Umbilical cord (tissue), 2 donors: ENCODE measurements around the gene VSIR. TPM values are rescaled to one million over a fixed set of nuclear protein-coding genes. Genes with fewer than 3 reads are reported as not detected.
A peak's percentile ranks its signal among the peaks of the same experiment; 100 is the strongest.

Experiments
- DNase-seq: peaks from one replicate; pipeline ENCODE4 v3.0.0-alpha.2; 2015; ENCODE audit warnings: low spot score
- total RNA-seq: library from RNA; depleted of rRNA; stranded (reverse); fragments of >200 nt; gene quantifications from one replicate; pipeline ENCODE4 v1.2.3, GENCODE V29; 2014; ENCODE audit warnings: low replicate concordance; ENCODE audit not compliant: insufficient read depth

The VSIR gene
- total RNA-seq, 1 donor from 2014 or later, result 19.0 TPM

DNA sequence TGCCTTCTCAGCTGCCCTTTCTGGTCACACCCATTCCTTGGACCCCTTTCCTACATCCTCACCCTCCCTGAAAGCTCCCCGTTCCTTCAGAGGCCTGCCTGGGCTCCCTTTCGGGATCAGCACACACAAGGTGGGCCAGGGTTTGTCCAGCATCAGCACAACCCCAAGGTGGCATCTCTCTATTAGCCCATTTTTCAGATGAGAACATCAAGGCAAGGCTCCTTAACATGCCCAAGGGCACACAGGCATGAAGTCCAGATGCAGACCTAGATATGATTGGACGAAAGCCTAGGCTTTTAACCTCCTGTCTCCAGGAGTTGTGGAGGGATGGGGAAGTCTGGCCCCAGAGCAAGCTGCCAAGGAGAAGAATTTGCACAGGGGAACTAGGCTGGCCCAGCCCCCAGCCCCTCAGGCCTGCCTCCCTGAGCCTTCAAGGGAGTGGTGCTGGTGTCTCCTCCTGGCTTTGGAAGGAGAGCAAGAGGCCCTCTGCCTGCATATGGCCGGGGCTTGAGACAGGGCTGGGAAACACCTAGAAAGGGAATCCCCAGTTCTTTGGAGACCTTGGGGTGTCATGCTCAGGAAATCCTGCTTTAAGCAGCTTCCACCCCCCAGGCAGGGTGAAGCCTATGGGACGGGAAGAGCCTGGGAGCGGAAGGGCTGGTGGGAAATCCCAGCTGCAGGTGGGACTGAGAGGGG lies 9.0 kb upstream of the VSIR start:
- peak; percentile 24 for DNase-seq

DNA sequence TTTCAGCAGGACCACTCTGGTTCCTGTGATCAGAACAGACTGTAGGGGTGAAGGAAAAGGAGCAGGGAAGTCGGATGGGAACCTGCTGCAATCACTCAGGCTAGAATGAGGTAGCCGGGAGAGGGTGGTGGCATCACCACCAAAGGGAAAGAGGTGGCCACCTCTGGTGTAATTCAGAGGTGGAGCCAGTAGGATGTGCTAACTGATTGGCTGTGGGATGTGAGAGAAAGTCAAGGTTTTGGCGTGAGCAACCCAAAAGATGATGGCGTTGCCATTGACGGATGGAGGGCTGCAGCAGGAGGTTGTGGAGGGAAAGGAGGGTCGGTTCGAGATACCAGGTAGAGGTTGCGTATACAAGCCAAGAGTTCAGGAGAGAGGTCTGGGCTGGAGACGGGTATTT lies 7.4 kb upstream of the VSIR start:
- DNase-seq, result no peak

DNA sequence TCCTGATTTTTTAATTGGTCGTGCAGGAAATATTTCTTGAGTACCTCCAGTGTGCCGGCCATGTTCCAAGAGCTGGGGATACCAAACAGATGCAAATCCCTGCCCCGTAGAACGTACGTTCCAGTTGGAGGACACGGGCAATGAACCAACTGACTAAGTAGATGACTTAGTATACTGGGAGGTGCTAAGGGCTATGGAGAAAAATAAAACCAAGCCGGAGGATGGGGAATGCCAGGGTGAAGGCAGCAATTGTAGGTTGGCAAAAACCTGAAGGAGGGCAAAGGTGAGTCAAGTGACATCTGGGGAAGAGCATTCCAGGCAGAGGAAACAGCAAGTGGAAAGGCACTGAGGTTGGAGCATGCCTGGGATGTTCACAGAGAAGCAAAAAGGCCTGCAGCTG lies 6.8 kb upstream of the VSIR start:
- DNase-seq, result no peak

DNA sequence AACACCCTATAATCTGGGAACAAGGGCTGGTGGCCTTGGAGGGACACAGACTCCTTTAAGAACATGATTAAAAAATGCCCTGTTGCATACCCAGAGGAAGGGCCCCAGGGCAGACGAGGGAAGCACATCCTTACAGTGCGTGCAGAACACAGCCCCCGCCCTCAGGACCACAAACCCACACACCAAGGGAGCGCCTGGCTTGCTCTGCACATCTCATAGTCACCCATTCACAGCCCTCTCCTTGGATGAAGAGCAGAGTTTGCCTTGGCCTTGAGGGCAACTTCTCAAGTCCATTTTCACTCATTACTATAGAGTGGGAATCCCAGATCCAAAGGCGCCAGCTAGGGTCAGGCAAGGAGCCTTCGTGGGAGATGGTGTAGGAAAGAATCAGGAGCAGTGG lies 6.3 kb upstream of the VSIR start:
- no peak for DNase-seq

DNA sequence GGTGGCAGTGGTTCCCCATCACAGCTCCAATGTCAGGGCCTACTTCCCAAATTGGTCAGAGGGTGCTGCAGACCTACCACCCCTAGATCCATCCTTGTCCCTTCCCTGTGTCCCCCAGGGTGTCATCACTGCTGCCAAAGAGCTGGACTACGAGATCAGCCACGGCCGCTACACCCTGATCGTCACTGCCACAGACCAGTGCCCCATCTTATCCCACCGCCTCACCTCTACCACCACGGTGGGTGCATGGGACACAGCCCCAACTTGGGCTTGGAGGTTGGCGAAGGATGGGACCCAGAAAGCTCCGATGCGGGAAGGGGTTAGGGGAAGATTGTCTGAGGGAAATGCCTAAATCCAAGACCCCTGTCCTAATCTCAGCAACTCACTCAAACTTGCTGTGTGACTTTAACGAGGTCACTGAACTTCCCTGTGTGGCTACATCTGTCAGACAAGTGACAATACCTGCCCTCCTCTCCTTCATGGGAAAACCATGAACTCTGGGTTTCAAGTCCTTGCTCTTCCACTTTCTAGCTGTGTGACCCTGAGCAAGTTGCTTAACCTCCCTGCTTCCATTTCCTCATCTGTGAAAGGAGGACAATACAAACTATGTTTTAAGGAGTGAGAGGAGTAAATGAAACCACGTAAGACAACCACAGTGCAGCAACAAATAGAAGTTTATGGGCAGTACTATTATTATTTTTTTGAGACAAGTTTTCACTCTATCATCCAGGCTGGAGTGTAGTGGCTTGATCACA lies 4.9 kb upstream of the VSIR start:
- no peak for DNase-seq

DNA sequence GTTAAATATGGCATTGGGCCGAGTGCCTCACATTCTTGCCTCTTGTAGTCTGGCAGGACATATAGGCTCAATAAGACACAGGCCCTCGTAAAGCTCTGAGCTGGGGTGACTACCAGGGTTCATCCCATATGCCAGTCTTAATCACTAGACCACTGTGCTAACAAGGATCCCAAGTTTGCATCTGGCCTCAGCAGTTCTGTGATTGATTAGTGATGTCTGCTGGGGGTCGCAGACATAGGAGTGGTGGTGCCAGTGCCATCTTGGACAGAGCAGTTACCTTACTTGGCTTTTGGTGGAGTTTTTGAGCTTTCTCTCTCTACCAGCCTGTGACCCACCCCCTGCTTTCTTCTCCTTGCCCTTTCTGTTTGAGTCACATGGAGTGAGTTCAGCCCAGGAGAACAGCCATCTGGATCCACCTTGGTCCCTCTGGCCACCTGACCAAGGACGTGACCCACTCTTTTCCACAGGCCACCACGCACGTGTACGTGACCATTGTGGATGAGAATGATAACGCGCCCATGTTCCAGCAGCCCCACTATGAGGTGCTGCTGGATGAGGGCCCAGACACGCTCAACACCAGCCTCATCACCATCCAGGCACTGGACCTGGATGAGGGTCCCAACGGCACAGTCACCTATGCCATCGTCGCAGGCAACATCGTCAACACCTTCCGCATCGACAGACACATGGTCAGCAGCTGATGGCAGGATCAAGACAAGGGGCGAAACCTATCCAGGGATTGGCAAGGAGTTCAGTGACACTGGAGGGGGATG lies 4.1 kb upstream of the VSIR start:
- no peak for DNase-seq

DNA sequence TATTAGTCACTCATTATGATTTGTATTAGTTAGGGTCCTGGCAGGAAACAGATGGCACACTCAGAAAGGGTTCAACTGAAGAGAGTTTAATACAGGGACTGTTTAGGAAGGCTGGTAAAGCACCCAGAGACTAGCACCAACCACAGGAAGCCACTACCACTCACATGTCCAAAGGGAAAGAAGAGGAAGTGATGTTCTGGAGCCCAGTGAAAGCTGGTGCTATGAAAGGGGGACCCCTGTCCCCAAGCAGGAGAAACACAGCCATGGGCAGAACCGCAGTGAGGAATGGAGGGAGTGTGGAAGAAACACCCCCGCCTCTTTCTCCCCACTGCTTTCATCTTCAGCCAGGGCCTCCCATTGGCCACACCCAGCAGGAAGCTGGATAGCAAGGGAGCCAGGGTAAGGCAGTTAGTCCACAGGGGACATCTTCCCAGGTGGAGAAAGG lies 3.2 kb upstream of the VSIR start:
- no peak for DNase-seq

DNA sequence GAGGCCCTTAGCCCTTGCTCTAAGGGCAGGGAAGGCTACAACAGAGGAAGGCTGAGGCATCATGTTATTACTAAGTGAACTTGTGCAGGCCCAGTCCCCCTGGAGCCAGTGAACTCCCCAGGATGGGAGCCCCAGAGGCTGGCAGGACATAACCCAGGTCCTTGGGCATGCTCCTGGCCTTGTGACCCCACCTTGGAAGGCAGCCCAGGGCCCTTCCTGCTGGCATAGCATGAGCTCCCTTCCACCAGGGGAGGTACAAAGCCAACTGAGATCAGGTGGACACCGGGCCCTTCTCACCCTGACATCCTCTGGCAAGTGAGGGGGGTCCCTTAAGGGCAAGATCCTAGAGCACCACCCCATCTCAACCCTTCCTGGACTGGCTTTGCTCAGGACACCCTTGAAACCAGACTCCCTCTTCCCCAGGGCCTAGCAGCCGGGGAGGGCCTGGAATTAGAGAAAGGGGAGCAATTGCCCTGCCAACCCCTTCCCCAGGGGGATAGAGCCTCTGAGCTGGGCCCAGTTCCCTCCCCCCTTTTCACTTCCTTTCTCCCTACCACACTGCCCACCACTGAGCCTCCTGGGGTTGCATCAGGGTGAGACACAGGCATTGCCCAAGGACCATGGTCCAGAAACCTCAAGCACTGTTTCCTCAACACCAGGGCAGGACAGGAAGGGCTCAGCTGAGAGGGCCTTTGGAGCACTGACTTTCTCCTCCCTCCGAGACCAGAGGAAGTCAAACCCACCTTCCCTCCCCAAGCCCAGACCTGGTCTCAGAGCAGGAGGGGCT lies 1.8 kb upstream of the VSIR start:
- DNase-seq, result no peak

DNA sequence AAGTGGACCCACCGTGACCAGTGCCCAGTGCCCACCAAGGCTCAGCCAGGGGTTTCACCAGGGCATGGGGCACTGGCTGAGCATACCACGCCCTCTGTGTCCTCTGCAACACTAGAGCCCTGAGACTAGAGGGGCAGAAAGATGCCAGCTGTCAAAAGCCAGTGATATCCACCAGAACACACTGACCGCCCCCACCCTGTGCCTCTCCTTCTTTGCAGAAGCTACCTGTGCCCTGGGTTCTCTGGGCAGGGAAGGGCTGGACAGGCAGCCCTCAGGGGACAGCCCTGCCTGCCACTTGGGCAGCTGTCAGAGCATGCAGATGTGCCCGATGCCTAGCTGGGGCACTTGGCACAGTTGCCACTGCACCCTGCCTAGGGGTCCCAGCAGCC lies 494 bp downstream of the VSIR start:
- DNase-seq, result no peak

DNA sequence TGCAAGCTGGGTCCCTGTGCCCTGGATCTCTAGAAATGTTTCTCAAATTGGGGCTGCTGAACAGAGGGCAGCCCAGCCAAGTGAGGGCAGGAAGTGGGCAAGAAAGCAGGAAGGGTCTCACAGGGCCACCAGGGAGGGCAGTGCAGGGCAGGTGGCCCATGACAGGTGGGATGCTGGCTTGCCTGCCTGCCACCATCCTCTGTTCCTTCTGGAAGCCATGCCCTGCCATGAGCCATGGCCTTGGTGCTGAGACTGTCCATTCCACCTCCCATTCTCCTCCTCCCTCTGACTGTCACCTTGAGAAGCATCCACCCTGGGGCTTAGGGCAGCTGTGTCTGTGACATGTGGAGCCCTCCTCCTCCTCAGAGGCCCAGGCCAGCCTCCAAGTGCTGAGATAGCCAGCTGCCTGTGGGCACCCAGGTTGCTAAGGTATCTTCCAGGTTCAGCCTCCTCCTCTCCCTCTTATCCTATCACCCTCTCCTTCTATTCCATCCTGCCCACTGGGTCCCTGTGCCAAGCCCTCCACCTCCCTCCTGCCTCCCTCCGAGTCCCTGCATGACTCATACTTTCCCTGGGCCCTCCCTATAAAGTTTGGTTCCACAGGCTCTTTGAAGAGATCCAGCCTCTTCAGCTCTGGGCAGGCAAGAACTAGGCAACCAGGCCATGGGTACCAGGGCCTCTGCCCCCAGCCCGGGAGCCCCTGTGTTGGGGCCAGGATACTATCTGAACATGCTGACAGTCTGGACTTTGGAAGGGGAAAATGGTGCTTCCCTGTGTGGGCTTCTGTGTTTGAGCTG lies 1.3 kb downstream of the VSIR start:
- DNase-seq, result peak; percentile 84

DNA sequence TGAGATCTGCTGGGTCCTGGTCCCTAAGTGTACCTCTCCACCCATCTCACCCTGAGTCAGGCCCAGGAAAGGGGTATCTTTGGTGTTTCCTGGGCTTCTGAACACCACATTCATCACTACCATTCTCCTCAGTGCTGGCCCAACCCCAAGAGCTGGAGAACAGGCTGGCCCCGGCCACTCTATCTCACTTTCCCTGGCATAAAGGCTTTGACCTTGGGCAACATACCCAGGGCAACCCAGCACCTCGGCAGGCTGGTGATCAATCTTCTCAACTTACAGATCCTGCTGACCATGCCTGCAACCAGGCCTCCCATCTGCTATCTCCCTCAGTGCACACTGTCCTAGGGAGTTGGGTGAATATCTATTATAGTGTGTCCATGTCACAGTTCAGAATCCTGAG lies 2.1 kb downstream of the VSIR start:
- no peak for DNase-seq

DNA sequence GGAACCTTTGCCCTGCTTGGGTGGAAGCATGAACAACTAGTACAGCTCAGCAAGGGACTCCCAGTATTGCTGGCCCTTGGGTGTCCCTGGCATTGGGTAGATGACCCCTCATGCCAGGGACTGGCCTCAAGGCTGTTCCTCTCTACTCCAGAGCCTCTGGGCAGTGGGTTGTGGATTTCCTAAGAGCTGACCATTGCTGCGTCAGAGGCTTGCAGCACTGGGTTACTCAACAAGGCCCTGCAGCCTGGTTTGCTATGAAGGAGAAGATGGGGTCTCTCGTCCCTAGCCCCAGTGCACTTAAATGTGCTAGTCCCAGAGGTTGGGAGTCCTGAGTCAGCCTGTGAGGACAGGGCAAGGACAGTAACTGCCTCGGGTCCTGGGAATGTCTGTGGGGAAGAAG lies 2.5 kb downstream of the VSIR start:
- no peak for DNase-seq

DNA sequence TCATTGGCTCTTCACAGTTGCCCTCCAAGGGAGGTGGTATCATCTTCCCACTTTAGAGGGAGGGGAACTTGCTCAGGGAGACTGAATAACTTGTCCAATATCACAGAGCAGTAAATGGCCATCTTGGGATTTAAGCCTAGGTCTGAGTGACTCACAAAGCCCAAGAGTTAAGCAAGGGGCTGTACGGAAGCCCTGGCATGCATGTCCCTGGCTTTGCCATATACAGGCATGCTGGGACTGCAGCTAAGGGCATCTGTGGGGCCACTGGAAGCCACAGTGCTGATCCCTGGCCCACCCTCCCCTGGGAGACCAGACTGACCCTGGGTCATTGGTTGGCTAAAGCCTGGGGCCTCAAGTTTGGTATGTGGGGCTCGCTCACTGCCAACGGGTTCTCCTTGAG lies 3.1 kb downstream of the VSIR start:
- DNase-seq, result no peak

DNA sequence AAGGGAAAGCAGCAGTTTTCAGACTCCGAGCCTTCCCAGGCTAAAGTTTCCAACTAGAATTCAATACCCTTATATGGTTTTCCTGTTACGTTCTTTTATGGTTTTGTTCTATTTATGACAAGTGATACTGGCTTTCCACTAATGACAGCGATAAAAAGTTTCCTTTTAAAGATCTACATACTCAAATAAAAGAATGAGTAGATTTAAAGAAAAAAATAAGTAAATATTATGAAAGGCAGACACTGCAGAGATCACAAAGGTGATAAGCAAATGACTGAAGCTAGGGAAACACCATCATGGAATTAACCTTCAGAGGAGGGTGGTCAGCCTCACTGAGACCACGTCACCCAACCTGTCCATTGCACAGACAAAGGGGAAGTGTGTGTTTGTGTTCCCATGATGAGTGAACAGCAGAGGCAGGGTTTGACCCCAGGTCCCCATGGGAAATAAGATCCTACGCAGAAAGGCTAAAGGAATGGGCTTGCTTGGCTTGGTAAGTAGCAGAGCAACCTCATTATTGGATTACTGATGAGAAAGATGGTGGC lies 4.0 kb downstream of the VSIR start:
- DNase-seq, result peak; percentile 63

DNA sequence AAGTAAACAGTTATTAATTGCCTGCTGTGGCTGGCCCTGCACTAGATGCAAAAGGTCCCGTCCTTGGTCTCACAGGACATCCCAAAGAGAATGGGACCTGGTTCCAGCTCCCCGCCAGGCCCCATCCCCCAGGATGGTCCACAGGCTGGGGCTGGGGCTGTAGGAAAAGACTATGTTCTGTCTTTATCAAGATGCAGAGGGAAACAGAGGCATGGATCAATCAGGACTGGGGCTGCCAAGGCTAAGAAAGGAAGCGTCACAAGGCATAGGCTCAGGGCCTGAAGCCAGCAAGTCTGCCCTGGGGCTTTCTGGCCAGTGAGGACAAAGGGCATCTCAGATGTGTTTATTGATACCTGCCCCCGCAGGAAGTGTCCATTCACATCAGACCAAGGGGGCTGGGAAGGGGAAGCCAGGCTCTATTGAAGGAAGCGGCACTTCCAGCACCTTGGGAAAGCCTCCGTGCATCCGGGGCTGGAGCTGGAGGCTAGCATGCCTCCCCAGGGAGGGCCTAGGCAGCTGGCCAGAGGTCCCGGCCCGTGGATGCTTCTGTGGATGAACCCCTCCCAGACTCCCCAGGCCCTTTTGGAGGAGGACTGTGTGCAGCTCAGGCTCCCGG lies 5.8 kb downstream of the VSIR start:
- no peak for DNase-seq

DNA sequence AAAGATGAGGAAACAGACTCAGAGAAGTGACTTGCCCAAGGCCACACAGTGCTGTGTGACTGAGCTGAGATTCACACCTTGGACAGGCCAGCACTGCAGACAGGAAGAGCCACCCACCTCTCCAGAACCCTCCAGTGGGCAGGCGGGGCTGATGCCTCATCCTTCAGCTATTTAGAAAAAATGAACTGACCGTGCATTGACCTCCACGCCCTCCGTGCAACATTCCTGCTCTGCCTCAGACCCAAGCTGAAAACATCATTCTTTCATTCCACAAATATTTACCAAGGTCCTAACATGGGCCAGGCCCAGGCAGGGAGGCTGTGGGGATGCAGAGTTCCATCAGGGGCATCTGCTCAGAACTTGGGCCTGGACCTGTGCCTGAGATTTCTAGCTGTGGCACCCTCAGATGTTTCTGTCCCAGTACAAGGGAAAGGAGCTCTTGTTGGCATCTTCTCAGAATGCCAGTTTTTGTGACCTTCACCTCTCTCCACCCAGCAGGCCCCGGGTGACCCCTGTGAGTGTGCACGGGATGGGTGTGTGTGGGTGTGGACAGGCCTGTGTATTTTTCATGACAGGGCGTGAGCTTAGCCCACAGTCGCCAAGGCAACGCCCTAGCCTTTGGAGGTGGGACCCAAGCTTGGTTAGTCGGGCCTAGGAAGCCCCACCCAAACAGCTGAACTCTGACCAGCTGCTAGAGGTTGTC lies 6.5 kb downstream of the VSIR start:
- DNase-seq, result peak; percentile 84

DNA sequence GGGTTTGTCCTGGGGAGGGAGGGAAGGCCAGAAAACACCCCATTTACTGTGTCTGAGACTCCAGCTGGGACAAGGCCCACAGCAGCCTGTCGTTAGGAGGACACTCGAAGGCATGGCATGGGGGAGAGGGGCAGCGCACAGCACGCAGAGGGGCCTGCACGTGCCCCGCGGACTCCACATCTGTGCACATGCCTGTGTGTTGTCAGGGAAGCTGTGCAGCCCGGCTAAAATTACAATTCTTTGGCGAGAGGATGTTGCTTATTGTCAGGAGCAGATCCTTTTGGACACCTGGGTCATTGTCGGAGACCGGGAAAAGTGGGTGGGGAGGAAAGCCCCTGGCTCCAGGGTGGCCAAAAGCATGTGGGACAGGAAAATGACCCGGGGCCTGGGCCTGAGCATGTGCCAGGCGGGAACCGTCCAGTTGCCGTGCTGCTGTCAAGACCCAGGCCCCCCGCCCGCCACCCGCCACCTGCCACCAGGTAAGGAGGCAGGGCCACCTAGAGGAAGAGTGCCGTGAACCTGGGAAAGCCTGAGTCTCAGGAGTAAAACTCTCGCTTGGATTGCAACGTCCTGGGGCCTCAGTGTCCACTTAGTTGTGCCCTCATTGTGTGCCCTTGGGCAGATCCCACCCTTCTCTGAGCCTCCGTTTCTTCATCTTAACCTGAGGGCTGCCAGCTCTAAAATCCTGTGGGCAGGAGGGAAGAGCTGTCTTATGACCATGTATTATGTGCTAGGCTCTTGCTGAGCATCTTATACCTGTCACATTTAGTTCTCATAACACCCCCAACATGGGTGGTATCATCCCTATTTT lies 7.2 kb downstream of the VSIR start:
- DNase-seq, result no peak

DNA sequence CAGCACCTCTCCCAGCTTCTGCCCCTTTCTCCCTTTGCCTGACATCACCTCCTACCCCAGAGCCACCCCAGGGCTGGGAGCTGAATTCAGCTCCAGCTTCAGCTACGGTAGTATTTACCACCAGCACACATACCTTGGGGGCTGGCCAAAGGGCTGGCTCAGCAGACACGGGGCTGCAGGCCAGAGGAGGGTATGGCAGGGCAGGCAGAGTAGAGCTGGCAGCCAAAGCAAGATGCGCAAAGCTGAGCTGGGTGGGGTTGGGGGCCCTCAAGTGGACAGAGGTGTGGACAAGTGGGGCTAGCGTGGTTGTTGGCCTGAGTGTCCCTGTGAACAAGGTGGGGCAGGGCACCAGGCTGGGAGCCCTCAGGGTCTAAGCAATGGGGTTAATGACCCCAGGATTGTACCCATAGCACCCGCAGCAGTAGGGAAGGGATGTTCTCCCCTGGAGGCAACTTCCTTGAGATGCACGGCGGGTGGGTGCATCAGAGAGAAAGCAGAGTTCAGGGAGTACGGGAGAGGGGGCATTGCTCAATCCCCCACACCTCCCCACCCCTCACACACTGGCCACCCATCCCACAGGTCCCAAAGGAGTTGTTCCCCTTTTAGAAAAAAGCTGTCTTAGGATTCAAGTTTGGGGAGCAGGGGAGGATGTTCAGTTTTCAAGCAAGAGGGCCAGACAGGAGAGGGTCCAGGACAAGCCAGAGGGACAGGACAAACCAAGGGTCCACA lies 8.0 kb downstream of the VSIR start:
- DNase-seq, result no peak
